Measurements from ENCODE around the gene CHD8. TPM values are rescaled to one million over a fixed set of nuclear protein-coding genes. Genes with fewer than 3 reads are reported as not detected.
"Not testable (repeated sequence)": the region's sequence is repeated elsewhere in the genome, so short reads cannot be mapped to it uniquely, and the experiment has no call there.

The CHD8 gene
- total RNA-seq, 2 experiments from 2014 or later = 119 to 128 TPM

DNA sequence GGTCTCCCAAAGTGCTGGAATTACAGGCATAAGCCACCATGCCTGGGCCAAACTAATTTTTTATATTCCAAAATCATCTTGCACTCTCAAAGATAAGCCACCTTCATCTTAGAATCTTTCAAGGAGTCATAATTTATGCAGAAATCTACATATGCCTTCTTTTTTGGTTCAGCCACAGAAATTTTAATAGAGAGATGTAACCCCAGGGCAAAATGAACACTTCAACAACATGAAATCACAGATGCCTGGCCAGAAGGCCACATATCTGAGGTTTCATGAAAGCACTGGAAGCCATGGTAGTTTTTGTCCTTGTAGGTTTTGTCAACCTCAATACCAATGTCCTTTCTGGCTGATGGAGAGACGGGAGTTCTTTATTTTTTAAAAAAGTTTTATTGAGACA lies 81.9 kb downstream of the CHD8 start:
- Histone ChIP-seq H3K4me3 (ENCODE audit: low read length) (no peak overlapping the region), H3K36me3 (ENCODE audit: insufficient read depth, low read length) (peaks cover 40% of the 10 kb centered on the region), H3K4me1 (ENCODE audit: insufficient read depth, low read length) (peaks cover 4% of the 10 kb centered on the region), H3K27me3 (ENCODE audit: control insufficient read depth in 1 of 2, insufficient read depth in 2 of 2, low read length in 2 of 2) (no peaks in the 10 kb centered on the region), H3K9me3 (ENCODE audit: control insufficient read depth in 1 of 2, insufficient read depth in 1 of 2, low read length in 2 of 2) (no peaks in the 10 kb centered on the region), H3K27ac (ENCODE audit: low read depth in 1 of 2, low read length in 2 of 2) (no peak overlapping the region)
- Mint-ChIP-seq H3K27ac (no peak overlapping the region), H3K4me1 (ENCODE audit: low read depth) (peaks cover 19% of the 10 kb centered on the region), H3K27me3 (no peaks in the 10 kb centered on the region), H3K36me3 (ENCODE audit: low read depth) (peaks cover 54% of the 10 kb centered on the region), H3K9me3 (no peaks in the 10 kb centered on the region), H3K4me3 (no peak overlapping the region)
- TF ChIP-seq, protein P1, sequence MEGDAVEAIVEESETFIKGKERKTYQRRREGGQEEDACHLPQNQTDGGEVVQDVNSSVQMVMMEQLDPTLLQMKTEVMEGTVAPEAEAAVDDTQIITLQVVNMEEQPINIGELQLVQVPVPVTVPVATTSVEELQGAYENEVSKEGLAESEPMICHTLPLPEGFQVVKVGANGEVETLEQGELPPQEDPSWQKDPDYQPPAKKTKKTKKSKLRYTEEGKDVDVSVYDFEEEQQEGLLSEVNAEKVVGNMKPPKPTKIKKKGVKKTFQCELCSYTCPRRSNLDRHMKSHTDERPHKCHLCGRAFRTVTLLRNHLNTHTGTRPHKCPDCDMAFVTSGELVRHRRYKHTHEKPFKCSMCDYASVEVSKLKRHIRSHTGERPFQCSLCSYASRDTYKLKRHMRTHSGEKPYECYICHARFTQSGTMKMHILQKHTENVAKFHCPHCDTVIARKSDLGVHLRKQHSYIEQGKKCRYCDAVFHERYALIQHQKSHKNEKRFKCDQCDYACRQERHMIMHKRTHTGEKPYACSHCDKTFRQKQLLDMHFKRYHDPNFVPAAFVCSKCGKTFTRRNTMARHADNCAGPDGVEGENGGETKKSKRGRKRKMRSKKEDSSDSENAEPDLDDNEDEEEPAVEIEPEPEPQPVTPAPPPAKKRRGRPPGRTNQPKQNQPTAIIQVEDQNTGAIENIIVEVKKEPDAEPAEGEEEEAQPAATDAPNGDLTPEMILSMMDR (IDR thresholded peaks at IDR 0.05) = no peak
- intact Hi-C loops (cut with DNase I, micrococcal nuclease) = no loop called here
- ATAC-seq (ENCODE audit: poor library complexity) (no peak), DNase-seq (no peak)
- ChIA-PET CTCF (no interaction called here), POLR2A (no interaction called here)

DNA sequence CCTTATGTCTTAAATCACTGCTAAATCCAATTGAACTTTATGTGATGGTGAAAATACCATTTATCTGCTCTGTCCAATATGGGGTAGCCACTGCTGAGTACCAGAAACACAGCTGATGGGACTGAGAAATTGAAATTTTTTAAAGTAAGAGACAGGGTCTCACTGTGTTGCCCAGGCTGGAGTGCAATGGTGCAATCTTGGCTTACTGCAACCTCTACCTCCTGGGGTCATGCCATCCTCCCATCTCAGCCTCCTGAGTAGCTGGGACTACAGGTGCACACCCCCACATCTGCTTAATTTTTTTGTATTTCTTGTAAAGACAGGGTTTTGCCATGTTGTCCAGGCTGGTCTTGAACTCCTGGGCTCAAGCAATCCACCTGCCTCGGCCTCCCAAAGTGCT lies 83.1 kb downstream of the CHD8 start:
- H3K36me3 ChIP-seq (ENCODE audit: insufficient read depth, low read length) = peaks cover 51% of the 10 kb centered on the region
- DNase-seq; H3K4me3 ChIP-seq (ENCODE audit: low read length); H3K27ac Mint-ChIP-seq; H3K4me3 Mint-ChIP-seq; H3K9me3 Mint-ChIP-seq; ATAC-seq (ENCODE audit: poor library complexity); intact Hi-C loops (cut with DNase I, micrococcal nuclease); H3K4me1 ChIP-seq (ENCODE audit: insufficient read depth, low read length); H3K27ac ChIP-seq (ENCODE audit: low read depth in 1 of 2, low read length in 2 of 2); H3K27me3 ChIP-seq (ENCODE audit: control insufficient read depth in 1 of 2, insufficient read depth in 2 of 2, low read length in 2 of 2); H3K27me3 Mint-ChIP-seq; CTCF ChIA-PET; H3K9me3 ChIP-seq (ENCODE audit: control insufficient read depth in 1 of 2, insufficient read depth in 1 of 2, low read length in 2 of 2): not testable (repeated sequence)
- peaks cover 66% of the 10 kb centered on the region for H3K36me3 Mint-ChIP-seq (ENCODE audit: low read depth)
- POLR2A ChIA-PET = interaction anchor here (1.5 kb wide), 1 partner anchor 12 kb away, joined by 4 read pairs; no protein-coding TSS in a partner anchor
- peaks cover 13% of the 10 kb centered on the region for H3K4me1 Mint-ChIP-seq (ENCODE audit: low read depth)

GRCh38 chr14:21369949-21370679 lies 85.8 kb downstream of the CHD8 start:
- peaks cover 4% of the 10 kb centered on the region for H3K4me1 ChIP-seq (ENCODE audit: insufficient read depth, low read length)
- intact Hi-C loops (cut with DNase I, micrococcal nuclease) = no loop called here
- peaks cover 73% of the 10 kb centered on the region for H3K36me3 ChIP-seq (ENCODE audit: insufficient read depth, low read length)
- no peak overlapping the region for H3K4me3 ChIP-seq (ENCODE audit: low read length)
- H3K9me3 ChIP-seq (ENCODE audit: control insufficient read depth in 1 of 2, insufficient read depth in 1 of 2, low read length in 2 of 2) = no peaks in the 10 kb centered on the region
- POLR2A ChIA-PET = no interaction called here
- TF ChIP-seq, protein P1 (IDR thresholded peaks at IDR 0.05) = no peak
- peaks cover 4% of the 10 kb centered on the region for H3K4me1 Mint-ChIP-seq (ENCODE audit: low read depth)
- H3K36me3 Mint-ChIP-seq (ENCODE audit: low read depth) = peaks cover 75% of the 10 kb centered on the region
- no peaks in the 10 kb centered on the region for H3K27me3 ChIP-seq (ENCODE audit: control insufficient read depth in 1 of 2, insufficient read depth in 2 of 2, low read length in 2 of 2)
- H3K9me3 Mint-ChIP-seq = no peaks in the 10 kb centered on the region
- no peak overlapping the region for H3K27ac ChIP-seq (ENCODE audit: low read depth in 1 of 2, low read length in 2 of 2)
- CTCF ChIA-PET = no interaction called here
- DNase-seq (no peak), ATAC-seq (ENCODE audit: poor library complexity) (no peak)
- no peak overlapping the region for H3K27ac Mint-ChIP-seq
- no peaks in the 10 kb centered on the region for H3K27me3 Mint-ChIP-seq
- H3K4me3 Mint-ChIP-seq = no peak overlapping the region

Data from CD4-positive, alpha-beta T cell (primary cell).